ENCODE measurements around the gene CDK11B.

- no peak for TF ChIP-seq CTCF (IDR thresholded peaks at IDR 0.05)
- TF ChIP-seq POLR2A (IDR thresholded peaks at IDR 0.05; ENCODE audit: low read depth) = no peak
- no peak for TF ChIP-seq POLR2AphosphoS5 (IDR thresholded peaks at IDR 0.05)
These were observed 33.4 kb downstream of the CDK11B start for GRCh38 chr1:1625404-1625775.

All from esophagus muscularis mucosa (tissue), 3 donors.